Astrocyte (in vitro differentiated cells and primary cell): Measurements from ENCODE around the gene SDHAF4. TPM values are rescaled to one million over a fixed set of nuclear protein-coding genes. Genes with fewer than 3 reads are reported as not detected.

Experiments used
- DNase-seq: peaks from one replicate; pipeline ENCODE4 v3.0.0-alpha.2; 2010; ENCODE audit warnings: low read depth
- FAIRE-seq: peaks from 2 replicates; lab custom pipeline; 2011; peaks lifted over from hg19 to GRCh38; lab: Jason Lieb, UNC
- H2AFZ ChIP-seq: 2 replicates; pipeline ENCODE4 v1.6.0; 2012; ENCODE audit warnings: low read depth, low read length, inconsistent platforms
- H3K27ac ChIP-seq: 2 replicates; pipeline ENCODE4 v1.5.1; 2011; ENCODE audit warnings: low read depth, low read length, inconsistent platforms
- H3K27me3 ChIP-seq: 2 replicates; pipeline ENCODE4 v1.6.0; 2011; ENCODE audit warnings: low read length, inconsistent platforms; ENCODE audit not compliant: insufficient read depth
- H3K36me3 ChIP-seq: 2 replicates; pipeline ENCODE4 v1.5.1; 2011; ENCODE audit warnings: low read length, inconsistent platforms; ENCODE audit not compliant: insufficient read depth
- H3K4me1 ChIP-seq: 2 replicates; pipeline ENCODE4 v1.5.1; 2011; ENCODE audit warnings: low read length, inconsistent platforms; ENCODE audit not compliant: insufficient read depth
- H3K4me2 ChIP-seq: 2 replicates; pipeline ENCODE4 v1.6.0; 2012; ENCODE audit warnings: low read length, inconsistent platforms
- H3K4me3 ChIP-seq: 2 replicates; pipeline ENCODE4 v1.5.1; 2011; ENCODE audit warnings: low read depth, mild to moderate bottlenecking, low read length, inconsistent platforms; ENCODE audit not compliant: insufficient read depth
- H3K79me2 ChIP-seq: 2 replicates; pipeline ENCODE4 v1.6.0; 2012; ENCODE audit warnings: mild to moderate bottlenecking, low read length, inconsistent platforms; ENCODE audit not compliant: insufficient read depth
- H3K9ac ChIP-seq: 2 replicates; pipeline ENCODE4 v1.6.0; 2012; ENCODE audit warnings: mild to moderate bottlenecking, low read length, inconsistent platforms
- H3K9me3 ChIP-seq: 2 replicates; pipeline ENCODE4 v1.5.1; 2012; ENCODE audit warnings: low read depth, mild to moderate bottlenecking, low read length, inconsistent platforms; ENCODE audit not compliant: insufficient read depth
- H4K20me1 ChIP-seq: 2 replicates; pipeline ENCODE4 v1.6.0; 2012; ENCODE audit warnings: low read length, inconsistent platforms; ENCODE audit not compliant: insufficient read depth
- H3K27ac Mint-ChIP-seq: one replicate; pipeline ENCODE4 v1.8.0; 2021; ENCODE audit warnings: mild to moderate bottlenecking, mixed read lengths; ENCODE audit not compliant: unreplicated experiment
- H3K27me3 Mint-ChIP-seq: one replicate; pipeline ENCODE4 v1.8.0; 2021; ENCODE audit warnings: low read depth, mixed read lengths; ENCODE audit not compliant: unreplicated experiment
- H3K36me3 Mint-ChIP-seq: one replicate; pipeline ENCODE4 v1.8.0; 2021; ENCODE audit warnings: low read depth, mixed read lengths; ENCODE audit not compliant: unreplicated experiment
- H3K4me1 Mint-ChIP-seq: one replicate; pipeline ENCODE4 v1.8.0; 2021; ENCODE audit warnings: low read depth, mixed read lengths; ENCODE audit not compliant: unreplicated experiment
- H3K4me3 Mint-ChIP-seq: one replicate; pipeline ENCODE4 v1.8.0; 2021; ENCODE audit warnings: mild to moderate bottlenecking, moderate library complexity, mixed read lengths; ENCODE audit not compliant: unreplicated experiment
- H3K9me3 Mint-ChIP-seq: one replicate; pipeline ENCODE4 v1.8.0; 2021; ENCODE audit warnings: mild to moderate bottlenecking, mixed read lengths; ENCODE audit not compliant: unreplicated experiment
- EZH2 ChIP-seq: IDR thresholded peaks from 2 replicates; pipeline ENCODE4 v1.6.1; 2012; ENCODE audit warnings: mild to moderate bottlenecking, low read length, inconsistent platforms; ENCODE audit not compliant: insufficient read depth
- total RNA-seq: library from RNA; stranded (reverse); gene quantifications from 2 replicates; pipeline ENCODE4 v1.2.1, GENCODE V29; 2021
- TF ChIP-seq, protein P1 (sequence below): IDR thresholded peaks from 2 replicates; pipeline ENCODE4 v1.5.1; 2011; ENCODE audit warnings: low read depth, mild to moderate bottlenecking, inconsistent platforms, low read length, moderate library complexity; ENCODE audit not compliant: insufficient read depth

SDHAF4 gene
- total RNA-seq, 1 donor from 2014 or later, result 8.3 TPM

DNA sequence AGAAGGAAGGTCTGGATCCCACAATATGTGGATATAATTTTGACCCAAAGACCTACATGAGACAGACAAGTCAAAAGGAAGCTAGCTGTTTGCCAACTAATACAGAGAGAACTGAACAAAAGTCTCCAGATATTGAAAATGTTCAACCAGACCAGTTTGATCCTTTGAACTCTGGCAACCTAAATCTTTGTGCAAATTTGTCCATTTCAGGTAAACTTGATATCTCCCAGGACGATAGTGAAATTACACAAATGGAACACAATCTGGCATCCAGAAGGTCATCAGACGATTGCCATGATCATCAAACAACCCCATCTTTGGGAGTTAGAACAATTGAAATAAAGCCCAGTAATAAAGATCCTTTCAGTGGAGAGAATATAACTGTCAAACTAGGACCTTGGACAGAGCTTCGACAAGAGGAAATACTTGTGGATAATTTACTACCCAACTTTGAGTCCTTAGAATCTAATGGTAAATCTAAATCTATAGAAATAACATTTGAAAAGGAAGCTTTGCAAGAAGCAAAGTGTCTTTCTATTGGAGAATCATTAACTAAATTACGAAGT, 41.9 kb upstream of the SDHAF4 start:
- no peak for DNase-seq
- no peak overlapping the region for H3K4me3 Mint-ChIP-seq
- no peaks in the 10 kb centered on the region for H3K9me3 ChIP-seq
- TF ChIP-seq EZH2, result no peak
- TF ChIP-seq, protein P1, sequence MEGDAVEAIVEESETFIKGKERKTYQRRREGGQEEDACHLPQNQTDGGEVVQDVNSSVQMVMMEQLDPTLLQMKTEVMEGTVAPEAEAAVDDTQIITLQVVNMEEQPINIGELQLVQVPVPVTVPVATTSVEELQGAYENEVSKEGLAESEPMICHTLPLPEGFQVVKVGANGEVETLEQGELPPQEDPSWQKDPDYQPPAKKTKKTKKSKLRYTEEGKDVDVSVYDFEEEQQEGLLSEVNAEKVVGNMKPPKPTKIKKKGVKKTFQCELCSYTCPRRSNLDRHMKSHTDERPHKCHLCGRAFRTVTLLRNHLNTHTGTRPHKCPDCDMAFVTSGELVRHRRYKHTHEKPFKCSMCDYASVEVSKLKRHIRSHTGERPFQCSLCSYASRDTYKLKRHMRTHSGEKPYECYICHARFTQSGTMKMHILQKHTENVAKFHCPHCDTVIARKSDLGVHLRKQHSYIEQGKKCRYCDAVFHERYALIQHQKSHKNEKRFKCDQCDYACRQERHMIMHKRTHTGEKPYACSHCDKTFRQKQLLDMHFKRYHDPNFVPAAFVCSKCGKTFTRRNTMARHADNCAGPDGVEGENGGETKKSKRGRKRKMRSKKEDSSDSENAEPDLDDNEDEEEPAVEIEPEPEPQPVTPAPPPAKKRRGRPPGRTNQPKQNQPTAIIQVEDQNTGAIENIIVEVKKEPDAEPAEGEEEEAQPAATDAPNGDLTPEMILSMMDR, result no peak
- H3K79me2 ChIP-seq, result no peaks in the 10 kb centered on the region
- no peaks in the 10 kb centered on the region for H3K9me3 Mint-ChIP-seq
- no peaks in the 10 kb centered on the region for H3K27me3 ChIP-seq
- H3K27me3 Mint-ChIP-seq, result no peaks in the 10 kb centered on the region
- no peaks in the 10 kb centered on the region for H3K36me3 Mint-ChIP-seq
- no peak overlapping the region for H3K9ac ChIP-seq
- no peaks in the 10 kb centered on the region for H3K4me1 Mint-ChIP-seq
- FAIRE-seq, result no peak
- H4K20me1 ChIP-seq, result no peaks in the 10 kb centered on the region
- no peak overlapping the region for H3K4me3 ChIP-seq
- no peaks in the 10 kb centered on the region for H3K4me1 ChIP-seq
- H3K27ac Mint-ChIP-seq, result no peak overlapping the region
- H2AFZ ChIP-seq, result no peak overlapping the region
- H3K36me3 ChIP-seq, result no peaks in the 10 kb centered on the region
- no peak overlapping the region for H3K4me2 ChIP-seq
- H3K27ac ChIP-seq, result no peak overlapping the region

DNA sequence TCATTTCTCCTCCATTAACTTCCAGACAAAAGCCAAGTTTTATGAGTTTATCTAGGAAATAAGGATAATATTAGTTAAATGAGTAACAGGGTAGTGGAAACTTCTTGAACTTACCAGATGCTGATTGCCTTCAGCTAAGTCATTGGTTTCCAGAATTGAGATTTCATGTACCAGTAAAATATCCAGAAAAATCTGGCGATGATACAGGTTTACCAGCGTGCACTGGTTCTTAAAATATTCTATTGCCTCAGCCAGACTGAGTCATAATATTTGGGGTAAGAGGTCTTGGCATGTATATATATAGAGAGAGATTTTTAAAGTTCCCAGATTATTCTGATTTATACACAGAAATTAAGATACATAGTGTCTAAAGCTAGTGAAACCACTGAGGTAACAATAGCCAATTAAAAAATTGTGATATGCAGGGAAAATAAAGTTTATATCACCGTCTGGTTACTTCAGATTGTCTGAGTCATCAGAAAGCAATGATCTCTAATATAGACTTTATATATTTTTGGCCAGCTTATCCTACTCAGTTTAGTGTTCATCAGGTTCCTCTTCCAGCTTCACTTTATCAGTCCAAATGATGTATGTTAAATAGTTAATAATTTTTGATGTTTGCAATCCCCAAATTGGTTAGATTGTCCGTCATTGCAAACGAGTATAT, 39.5 kb upstream of the SDHAF4 start:
- Histone ChIP-seq H3K27ac (no peak overlapping the region), H3K9me3 (no peaks in the 10 kb centered on the region), H3K79me2 (no peaks in the 10 kb centered on the region), H3K27me3 (no peaks in the 10 kb centered on the region), H3K4me1 (no peaks in the 10 kb centered on the region), H3K4me2 (no peak overlapping the region), H2AFZ (no peak overlapping the region), H3K36me3 (no peaks in the 10 kb centered on the region), H4K20me1 (no peaks in the 10 kb centered on the region), H3K9ac (no peak overlapping the region), H3K4me3 (no peak overlapping the region)
- FAIRE-seq (no peak), DNase-seq (peak; percentile 31)
- H3K27me3 Mint-ChIP-seq, result no peaks in the 10 kb centered on the region
- no peak overlapping the region for H3K27ac Mint-ChIP-seq
- H3K4me1 Mint-ChIP-seq, result no peaks in the 10 kb centered on the region
- no peaks in the 10 kb centered on the region for H3K9me3 Mint-ChIP-seq
- H3K36me3 Mint-ChIP-seq, result no peaks in the 10 kb centered on the region
- no peak overlapping the region for H3K4me3 Mint-ChIP-seq
- no peak for TF ChIP-seq EZH2
- TF ChIP-seq, protein P1, result no peak

GRCh38 chr6:70530023-70530422, 36.7 kb upstream of the SDHAF4 start:
- Histone ChIP-seq H3K4me1 (no peaks in the 10 kb centered on the region), H4K20me1 (no peaks in the 10 kb centered on the region), H3K36me3 (no peaks in the 10 kb centered on the region), H3K79me2 (no peaks in the 10 kb centered on the region), H3K27me3 (no peaks in the 10 kb centered on the region), H3K4me2 (no peak overlapping the region), H3K9me3 (no peaks in the 10 kb centered on the region), H2AFZ (no peak overlapping the region), H3K27ac (no peak overlapping the region), H3K4me3 (no peak overlapping the region), H3K9ac (no peak overlapping the region)
- no peaks in the 10 kb centered on the region for H3K27me3 Mint-ChIP-seq
- no peaks in the 10 kb centered on the region for H3K4me1 Mint-ChIP-seq
- FAIRE-seq, result no peak
- H3K27ac Mint-ChIP-seq, result no peak overlapping the region
- no peak for TF ChIP-seq EZH2
- TF ChIP-seq, protein P1, result no peak
- H3K36me3 Mint-ChIP-seq, result no peaks in the 10 kb centered on the region
- no peaks in the 10 kb centered on the region for H3K9me3 Mint-ChIP-seq
- DNase-seq, result no peak
- no peak overlapping the region for H3K4me3 Mint-ChIP-seq
